ENCODE data around the gene MB. TPM values are rescaled to one million over a fixed set of nuclear protein-coding genes. Genes with fewer than 3 reads are reported as not detected.
"Not testable (repeated sequence)": the region's sequence is repeated elsewhere in the genome, so short reads cannot be mapped to it uniquely, and the experiment has no call there.

MB gene
- total RNA-seq, 1 donor from 2014 or later, result not detected

GRCh38 chr22:35638410-35638809, 21.3 kb upstream of the MB start:
- DNase-seq (ENCODE audit: extremely low read depth, low read depth, low spot score), result no peak

DNA sequence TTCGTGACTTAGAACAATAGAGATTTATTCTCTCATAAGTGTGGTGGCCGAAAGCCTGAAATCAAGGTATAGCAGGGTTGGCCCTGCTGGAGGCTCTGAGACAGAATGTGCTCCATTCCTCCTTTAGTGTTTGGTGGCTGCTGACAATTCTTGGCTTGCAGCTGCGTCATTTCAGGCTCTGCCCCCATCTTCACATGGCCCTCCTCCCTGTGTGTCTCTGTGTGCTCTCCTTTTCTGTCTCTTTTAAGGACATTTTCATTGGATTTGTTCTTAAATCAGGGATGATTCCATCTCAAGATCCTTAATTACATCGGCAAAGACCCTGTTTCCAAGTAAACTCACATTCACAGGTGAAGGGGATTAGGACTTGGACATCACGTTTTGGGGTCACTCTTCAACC, 20.9 kb upstream of the MB start:
- DNase-seq (ENCODE audit: extremely low read depth, low read depth, low spot score), result no peak

GRCh38 chr22:35637254-35637653, 20.1 kb upstream of the MB start:
- DNase-seq (ENCODE audit: extremely low read depth, low read depth, low spot score), result no peak

DNA sequence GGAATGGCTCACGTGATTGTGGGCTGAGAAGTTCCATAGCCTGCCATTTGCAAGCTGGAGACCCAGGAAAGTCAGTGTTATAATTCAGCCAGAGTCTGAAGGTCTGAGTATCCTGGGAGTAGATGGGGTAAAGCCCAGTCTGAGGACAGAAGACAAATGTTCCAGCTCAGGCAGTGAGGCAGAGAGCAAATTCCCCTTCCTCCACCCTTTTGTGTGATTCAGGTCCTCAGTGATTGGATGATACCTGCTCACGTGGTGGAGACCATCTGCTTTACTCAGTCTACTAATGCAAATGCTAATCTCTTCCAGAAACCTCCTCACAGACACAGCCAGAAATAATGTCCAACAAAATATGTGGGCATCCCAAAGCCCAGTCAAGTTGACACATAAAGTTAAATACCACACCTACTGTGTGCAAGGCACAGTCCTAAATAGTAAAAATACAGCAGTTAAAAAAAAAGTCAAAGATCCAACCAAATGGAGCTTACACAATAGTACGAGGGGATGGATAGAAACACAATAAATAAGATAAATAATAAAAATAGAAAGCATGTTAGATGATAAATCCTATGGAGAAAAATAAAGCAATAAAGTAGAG, 17.9 kb upstream of the MB start:
- DNase-seq (ENCODE audit: extremely low read depth, low read depth, low spot score), result no peak

- no peak for DNase-seq (ENCODE audit: extremely low read depth, low read depth, low spot score)
Measured at GRCh38 chr22:35634015-35634414, 16.9 kb upstream of the MB start.

GRCh38 chr22:35633520-35633919, 16.4 kb upstream of the MB start:
- no peak for DNase-seq (ENCODE audit: extremely low read depth, low read depth, low spot score)

- DNase-seq (ENCODE audit: extremely low read depth, low read depth, low spot score), result no peak
Measured at GRCh38 chr22:35632935-35633334, 15.8 kb upstream of the MB start.

GRCh38 chr22:35631597-35631996, 14.5 kb upstream of the MB start:
- no peak for DNase-seq (ENCODE audit: extremely low read depth, low read depth, low spot score)

GRCh38 chr22:35630891-35631290, 13.8 kb upstream of the MB start:
- no peak for DNase-seq (ENCODE audit: extremely low read depth, low read depth, low spot score)

DNA sequence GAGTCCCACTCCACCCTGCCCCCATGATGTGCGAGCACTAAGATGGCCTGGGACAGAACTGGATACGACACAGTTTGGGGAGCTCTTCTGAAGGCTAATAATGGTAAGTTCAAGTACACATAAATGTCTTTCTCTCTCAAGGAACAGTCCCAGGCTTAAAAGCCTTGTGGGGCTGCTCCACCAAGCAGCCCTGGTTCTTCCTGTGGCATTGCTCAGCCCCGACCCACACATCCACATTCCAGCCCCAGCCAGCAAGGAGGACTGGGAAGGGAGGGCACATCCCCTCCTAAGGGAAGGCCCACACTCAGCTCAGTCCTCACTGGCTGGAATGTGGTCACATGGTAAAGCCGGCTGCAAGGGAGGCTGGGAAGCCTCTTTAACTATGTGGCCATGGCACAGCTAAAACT, 13.3 kb upstream of the MB start:
- DNase-seq (ENCODE audit: extremely low read depth, low read depth, low spot score), result no peak

DNA sequence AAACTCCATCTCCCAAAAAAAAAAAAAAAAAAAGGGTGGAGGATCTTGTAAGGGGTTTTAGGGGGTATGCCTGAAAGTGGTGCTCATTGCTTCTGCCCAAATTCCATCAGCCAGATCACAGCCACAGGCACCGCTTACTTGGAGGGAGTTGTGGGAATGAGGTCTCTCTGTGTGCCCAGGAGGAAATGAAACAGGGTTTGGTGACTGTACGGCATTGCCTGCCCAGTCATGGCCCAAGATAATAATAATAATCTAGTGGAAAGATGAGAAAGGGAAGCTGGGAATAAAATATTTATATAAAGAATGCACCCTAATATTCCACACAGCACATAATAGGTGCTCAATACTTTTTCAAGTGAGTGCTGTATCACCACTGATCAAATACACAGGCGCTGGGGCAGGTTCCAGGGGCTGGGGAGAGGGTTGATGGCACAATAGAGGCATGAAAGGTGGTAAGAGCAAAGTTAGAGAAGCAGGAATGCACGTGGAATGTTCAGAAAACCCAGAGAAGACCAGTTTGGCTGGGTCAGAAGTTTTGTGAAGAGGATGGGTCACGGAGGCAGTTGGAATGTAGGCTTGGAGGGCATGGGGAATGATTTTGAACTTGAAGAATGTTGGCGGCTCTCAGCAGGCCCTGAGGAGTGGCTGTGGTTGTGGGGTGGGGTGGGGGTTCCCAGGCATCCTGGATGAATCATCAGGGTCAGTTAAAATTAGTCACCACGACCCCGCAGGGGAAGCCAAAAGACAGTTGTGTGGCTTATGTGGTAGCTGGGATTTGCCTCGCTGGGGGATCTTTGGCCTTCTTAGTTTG, 12.5 kb upstream of the MB start:
- no peak for DNase-seq (ENCODE audit: extremely low read depth, low read depth, low spot score)

DNA sequence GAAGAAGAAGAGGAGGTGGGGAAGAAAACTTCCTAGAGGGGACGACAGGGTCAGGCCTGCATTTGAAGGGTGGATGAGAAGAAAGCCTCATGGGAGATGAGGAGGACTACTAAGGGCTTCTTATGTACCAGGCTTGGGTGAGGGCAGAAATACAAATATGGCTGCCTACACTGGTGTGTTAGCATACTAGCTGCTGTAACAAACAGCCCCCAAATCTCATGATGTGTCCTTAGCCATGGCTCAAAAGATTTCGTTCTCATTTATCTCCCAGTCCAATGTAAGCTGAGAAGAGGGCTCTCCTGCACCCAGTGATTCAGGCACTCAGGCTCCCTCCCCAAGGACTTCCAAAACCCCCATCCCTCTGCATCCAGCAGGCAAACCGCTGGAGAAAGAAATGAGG, 11.6 kb upstream of the MB start:
- no peak for DNase-seq (ENCODE audit: extremely low read depth, low read depth, low spot score)

- no peak for DNase-seq (ENCODE audit: extremely low read depth, low read depth, low spot score)
Measured at GRCh38 chr22:35627267-35628041, 10.3 kb upstream of the MB start.

GRCh38 chr22:35625763-35626432, 8.8 kb upstream of the MB start:
- no peak for DNase-seq (ENCODE audit: extremely low read depth, low read depth, low spot score)

DNA sequence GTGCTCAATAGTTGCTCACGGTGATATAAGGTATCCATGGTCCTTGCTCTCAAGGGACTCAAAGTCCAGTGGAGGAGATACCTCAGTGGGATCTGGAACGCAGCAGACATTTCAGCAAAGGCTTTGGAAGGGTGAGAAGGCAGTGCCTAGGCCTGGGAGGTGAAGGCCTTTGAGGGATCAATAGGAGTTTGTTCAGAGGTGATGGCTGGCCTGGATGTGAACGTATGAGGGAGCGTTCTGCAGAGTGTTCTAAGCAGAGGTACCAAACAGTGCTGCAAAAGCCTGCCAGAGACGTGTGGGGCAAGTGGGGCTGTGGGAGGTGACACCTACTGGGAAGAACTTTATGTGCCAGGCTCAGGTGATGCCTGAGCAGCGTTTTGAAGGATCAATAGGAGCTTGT, 7.4 kb upstream of the MB start:
- DNase-seq (ENCODE audit: extremely low read depth, low read depth, low spot score), result no peak

DNA sequence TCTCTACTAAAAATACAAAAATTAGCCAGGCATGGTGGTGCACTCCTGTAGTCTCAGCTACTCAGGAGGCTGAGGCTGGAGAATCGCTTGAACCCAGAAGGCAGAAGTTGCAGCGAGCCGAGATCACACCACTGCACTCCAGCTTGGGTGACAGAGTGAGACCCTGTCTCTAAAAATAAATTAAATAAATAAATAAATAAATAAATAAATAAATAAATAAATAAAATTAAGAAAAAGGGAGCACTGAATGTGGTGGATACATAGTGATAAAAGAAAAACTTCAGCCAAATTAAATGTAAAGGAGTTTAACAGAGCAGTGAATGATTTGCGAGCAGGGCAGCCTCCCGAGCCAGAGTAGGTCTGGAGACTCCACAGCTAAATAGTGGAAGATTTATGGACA, 6.8 kb upstream of the MB start:
- DNase-seq (ENCODE audit: extremely low read depth, low read depth, low spot score), result not testable (repeated sequence)

DNA sequence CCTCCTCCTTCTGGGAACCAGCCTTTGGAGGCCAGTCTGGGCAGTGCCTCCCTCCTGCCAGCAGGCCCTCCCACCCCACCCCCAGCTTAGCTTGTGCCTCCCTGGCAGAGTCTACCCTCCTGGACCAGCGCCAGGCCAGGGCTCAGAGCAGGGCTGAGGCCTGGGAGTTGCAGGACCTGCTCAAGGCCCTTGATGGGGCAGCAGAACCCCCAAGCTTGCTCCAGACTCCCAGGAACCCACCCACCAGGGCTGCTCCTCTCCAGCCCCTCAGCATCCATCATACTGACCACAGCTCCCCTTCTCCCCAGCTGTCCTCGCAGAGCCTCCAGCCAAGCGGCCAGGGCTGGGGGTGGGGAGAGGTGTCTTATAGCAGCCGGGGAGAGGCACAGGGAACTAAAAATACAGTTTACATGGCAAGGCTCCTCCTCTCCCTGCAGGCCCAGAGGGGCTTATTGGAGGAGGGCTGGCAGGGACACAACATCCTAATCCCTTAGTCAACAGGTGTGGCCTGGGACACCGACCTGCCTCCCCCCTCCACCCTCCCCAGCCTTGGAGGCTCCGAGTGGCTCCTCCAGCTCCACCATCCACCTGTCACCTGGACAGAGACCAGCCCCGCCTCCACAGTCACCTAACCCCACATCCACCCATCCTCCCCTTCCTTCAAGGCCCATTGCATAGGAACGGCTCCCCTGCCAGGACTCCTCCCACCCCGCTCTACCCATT, 5.2 kb upstream of the MB start:
- no peak for DNase-seq (ENCODE audit: extremely low read depth, low read depth, low spot score)

- no peak for DNase-seq (ENCODE audit: extremely low read depth, low read depth, low spot score)
Measured at GRCh38 chr22:35621451-35621850, 4.3 kb upstream of the MB start.

GRCh38 chr22:35620624-35621251, 3.6 kb upstream of the MB start:
- DNase-seq (ENCODE audit: extremely low read depth, low read depth, low spot score), result no peak

All from glomerular endothelial cell (primary cell).